Measurements from ENCODE around the gene STRIP1.

GRCh38 chr1:109995536-109995935 lies 38.9 kb upstream of the STRIP1 start:
- no peak for TF ChIP-seq YY1 (IDR thresholded peaks at IDR 0.05; ENCODE audit: insufficient read depth, insufficient read length)
- no peak for TF ChIP-seq ZNF274 (IDR thresholded peaks at IDR 0.05; ENCODE audit: low read depth, low read length)
